ENCODE measurements around the gene FAM107B.

The FAM107B gene

DNA sequence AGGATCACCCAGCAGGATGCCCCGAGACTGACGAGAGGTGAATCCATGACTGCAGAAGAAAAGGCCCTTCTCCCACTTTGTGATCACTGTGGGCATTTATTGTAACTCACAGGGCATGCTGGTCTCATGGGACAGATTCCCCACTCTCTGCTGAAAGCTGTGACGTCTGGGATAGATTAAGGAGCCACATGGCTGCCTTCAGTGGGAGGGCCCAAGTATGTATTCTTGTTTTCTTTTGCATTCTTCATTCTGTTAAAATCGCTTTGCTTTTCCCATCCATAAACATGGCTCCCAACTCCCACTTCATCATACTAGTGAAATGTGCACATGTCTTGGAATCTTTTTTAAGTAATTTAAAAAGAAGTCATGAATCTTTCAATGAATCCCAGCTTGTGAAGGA, 67.2 kb downstream of the FAM107B start:
- H3K27me3 Mint-ChIP-seq (ENCODE audit: low read depth, poor library complexity) = peaks cover 7% of the 10 kb centered on the region
- TF ChIP-seq, protein P1, sequence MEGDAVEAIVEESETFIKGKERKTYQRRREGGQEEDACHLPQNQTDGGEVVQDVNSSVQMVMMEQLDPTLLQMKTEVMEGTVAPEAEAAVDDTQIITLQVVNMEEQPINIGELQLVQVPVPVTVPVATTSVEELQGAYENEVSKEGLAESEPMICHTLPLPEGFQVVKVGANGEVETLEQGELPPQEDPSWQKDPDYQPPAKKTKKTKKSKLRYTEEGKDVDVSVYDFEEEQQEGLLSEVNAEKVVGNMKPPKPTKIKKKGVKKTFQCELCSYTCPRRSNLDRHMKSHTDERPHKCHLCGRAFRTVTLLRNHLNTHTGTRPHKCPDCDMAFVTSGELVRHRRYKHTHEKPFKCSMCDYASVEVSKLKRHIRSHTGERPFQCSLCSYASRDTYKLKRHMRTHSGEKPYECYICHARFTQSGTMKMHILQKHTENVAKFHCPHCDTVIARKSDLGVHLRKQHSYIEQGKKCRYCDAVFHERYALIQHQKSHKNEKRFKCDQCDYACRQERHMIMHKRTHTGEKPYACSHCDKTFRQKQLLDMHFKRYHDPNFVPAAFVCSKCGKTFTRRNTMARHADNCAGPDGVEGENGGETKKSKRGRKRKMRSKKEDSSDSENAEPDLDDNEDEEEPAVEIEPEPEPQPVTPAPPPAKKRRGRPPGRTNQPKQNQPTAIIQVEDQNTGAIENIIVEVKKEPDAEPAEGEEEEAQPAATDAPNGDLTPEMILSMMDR (IDR thresholded peaks at IDR 0.05) = no peak
- H3K4me3 Mint-ChIP-seq = no peak overlapping the region
- no peak overlapping the region for H3K27ac Mint-ChIP-seq
- H3K9me3 Mint-ChIP-seq = no peaks in the 10 kb centered on the region
- no peaks in the 10 kb centered on the region for H3K36me3 Mint-ChIP-seq (ENCODE audit: low read depth)
- no peak for DNase-seq
- H3K4me1 Mint-ChIP-seq = peaks cover 14% of the 10 kb centered on the region

DNA sequence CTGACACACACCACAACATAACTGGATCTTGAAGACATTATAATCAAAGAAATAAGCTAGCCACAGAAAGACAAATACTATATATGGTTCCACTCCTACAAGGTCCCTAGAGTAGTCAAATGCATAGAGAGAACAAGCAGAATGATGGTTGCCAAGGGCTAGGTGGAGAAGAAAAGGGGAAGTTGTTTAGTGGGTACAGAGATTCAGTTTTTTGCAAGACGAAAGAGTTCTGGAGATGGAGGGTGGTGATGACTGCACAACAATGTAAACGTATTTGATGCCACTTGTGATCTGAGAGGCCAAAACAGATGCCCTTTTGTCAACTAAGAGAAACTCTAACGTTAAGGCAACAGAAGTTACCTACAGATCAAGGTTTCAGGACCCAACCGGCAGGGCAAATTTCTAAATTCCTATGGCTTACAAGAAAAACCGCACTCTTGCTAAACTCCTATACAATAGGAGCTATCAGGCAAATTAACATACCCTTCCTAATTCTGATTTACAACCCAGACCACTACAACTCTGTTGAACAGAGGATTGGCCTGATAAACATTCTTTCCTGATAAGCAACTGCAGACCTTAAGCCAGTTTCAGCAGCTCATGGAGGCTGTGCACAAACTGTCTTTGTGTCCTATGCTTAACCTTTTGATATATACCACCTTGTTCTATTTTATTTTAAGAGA, 69.0 kb downstream of the FAM107B start:
- Mint-ChIP-seq H3K4me3 (no peak overlapping the region), H3K4me1 (peaks cover 14% of the 10 kb centered on the region), H3K9me3 (no peaks in the 10 kb centered on the region), H3K27me3 (ENCODE audit: low read depth, poor library complexity) (peaks cover 4% of the 10 kb centered on the region), H3K27ac (no peak overlapping the region), H3K36me3 (ENCODE audit: low read depth) (no peaks in the 10 kb centered on the region)
- TF ChIP-seq, protein P1 (IDR thresholded peaks at IDR 0.05) = no peak
- no peak for DNase-seq

DNA sequence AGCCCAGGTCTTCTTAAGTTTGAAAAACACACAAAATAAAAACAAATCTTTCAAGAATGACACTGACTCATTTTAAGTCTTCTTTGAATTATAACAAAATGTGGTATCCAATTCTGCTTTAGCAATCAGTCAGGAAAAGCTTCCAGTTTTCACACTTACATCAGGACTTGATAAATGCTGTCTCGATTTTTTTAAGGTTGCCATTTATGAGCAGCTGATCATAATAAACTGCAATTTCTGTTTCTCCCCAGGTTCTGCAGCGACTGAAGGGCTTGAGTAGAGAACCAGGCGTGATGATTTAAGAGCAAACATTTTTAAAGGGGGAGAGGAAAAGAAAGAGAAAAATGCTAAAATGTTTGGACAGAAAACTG, 71.1 kb downstream of the FAM107B start:
- Mint-ChIP-seq H3K4me3 (no peak overlapping the region), H3K36me3 (ENCODE audit: low read depth) (no peaks in the 10 kb centered on the region), H3K4me1 (peaks cover 14% of the 10 kb centered on the region), H3K27me3 (ENCODE audit: low read depth, poor library complexity) (peaks cover 3% of the 10 kb centered on the region), H3K27ac (no peak overlapping the region), H3K9me3 (peaks cover 5% of the 10 kb centered on the region)
- DNase-seq = no peak
- TF ChIP-seq, protein P1 (IDR thresholded peaks at IDR 0.05) = no peak

DNA sequence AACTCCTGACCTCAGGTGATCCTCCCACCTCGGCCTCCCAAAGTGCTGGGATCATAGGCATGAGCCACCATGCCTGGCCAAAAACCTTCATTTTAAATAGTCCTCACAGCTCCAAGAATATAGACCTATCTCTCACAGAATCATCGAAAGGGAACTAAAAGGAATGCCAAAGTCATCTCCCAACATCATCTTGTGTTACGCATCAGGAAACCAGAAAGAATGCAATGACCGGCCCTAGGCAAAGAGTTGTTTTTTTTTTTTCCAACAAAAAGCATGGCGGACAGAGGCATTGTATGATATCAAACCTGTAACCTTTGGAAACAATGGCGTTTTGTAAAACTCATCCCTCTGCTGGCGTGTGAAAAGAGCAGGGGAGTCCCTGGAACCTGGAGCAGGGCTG, 73.2 kb downstream of the FAM107B start:
- Mint-ChIP-seq H3K36me3 (ENCODE audit: low read depth) (no peaks in the 10 kb centered on the region), H3K9me3 (peaks cover 5% of the 10 kb centered on the region), H3K4me3 (no peak overlapping the region), H3K4me1 (peaks cover 16% of the 10 kb centered on the region), H3K27ac (no peak overlapping the region), H3K27me3 (ENCODE audit: low read depth, poor library complexity) (peaks cover 3% of the 10 kb centered on the region)
- no peak for DNase-seq
- TF ChIP-seq, protein P1 (IDR thresholded peaks at IDR 0.05) = no peak

DNA sequence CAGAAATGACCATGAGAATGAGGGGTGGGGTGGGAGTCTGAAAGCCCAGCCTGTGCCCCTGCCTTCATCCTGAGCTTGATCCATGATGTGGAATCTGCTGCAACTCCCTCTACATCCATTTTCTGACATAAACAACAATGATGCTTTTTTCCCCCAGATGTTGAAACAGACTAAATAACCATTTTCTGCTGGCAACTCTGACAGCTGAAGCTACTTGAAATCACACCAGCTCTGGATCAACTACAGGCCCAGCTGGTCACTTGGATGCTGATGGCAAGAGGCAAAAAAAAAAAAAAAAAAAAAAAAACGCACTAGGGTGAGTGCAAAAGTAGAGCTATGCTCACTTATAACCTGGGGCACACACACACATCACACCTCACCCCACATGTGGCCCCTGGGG, 74.2 kb downstream of the FAM107B start:
- no peak overlapping the region for H3K27ac Mint-ChIP-seq
- no peaks in the 10 kb centered on the region for H3K36me3 Mint-ChIP-seq (ENCODE audit: low read depth)
- H3K4me1 Mint-ChIP-seq = peaks cover 17% of the 10 kb centered on the region
- peaks cover 3% of the 10 kb centered on the region for H3K27me3 Mint-ChIP-seq (ENCODE audit: low read depth, poor library complexity)
- H3K4me3 Mint-ChIP-seq = no peak overlapping the region
- no peak for DNase-seq
- H3K9me3 Mint-ChIP-seq = peaks cover 5% of the 10 kb centered on the region
- TF ChIP-seq, protein P1 (IDR thresholded peaks at IDR 0.05) = no peak

DNA sequence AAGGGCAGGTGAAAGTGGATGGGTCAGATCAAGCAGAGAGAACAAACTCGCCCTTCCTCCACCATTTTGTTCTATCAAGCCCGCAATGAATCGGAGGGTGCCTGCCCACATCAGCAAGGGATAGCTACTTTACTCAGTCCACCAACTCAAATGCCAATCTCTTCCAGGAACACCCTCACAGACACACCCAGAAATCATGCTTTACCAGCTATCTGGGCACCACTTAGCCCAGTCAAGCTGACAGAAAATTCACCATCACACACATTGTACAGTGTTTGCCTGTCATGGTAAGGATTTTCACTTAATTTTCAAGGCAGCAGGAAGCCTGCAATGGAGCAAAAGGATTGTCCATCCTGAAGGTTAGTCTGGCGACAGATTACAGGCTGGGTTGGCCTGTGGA, 75.2 kb downstream of the FAM107B start:
- H3K4me1 Mint-ChIP-seq = peaks cover 14% of the 10 kb centered on the region
- no peak for DNase-seq
- TF ChIP-seq, protein P1 (IDR thresholded peaks at IDR 0.05) = no peak
- no peaks in the 10 kb centered on the region for H3K36me3 Mint-ChIP-seq (ENCODE audit: low read depth)
- peaks cover 3% of the 10 kb centered on the region for H3K27me3 Mint-ChIP-seq (ENCODE audit: low read depth, poor library complexity)
- peaks cover 5% of the 10 kb centered on the region for H3K9me3 Mint-ChIP-seq
- H3K4me3 Mint-ChIP-seq = no peak overlapping the region
- no peak overlapping the region for H3K27ac Mint-ChIP-seq
